ENCODE results near the gene C6orf62.

DNA sequence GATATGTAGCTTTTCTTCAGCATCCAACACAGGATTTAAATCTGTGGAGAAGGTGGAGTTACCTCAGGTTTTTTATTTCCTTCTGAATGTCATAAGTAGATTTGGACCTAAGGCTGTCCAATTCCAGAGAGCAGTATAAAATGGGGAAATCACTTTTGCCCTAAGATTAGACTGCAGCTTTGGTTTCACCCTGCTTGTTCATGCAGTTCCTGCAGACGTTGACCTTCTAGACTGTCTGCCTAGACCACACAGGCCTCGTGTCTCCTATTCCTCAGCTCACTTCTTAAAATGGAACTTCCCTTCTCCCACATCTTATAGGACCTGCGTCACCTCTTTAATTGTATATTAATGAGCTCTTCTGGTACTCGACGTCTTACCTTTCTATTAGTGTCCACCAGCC, 26.0 kb upstream of the C6orf62 start:
- TF ChIP-seq POLR2AphosphoS5 (IDR thresholded peaks at IDR 0.05): no peak
- TF ChIP-seq, protein P1, sequence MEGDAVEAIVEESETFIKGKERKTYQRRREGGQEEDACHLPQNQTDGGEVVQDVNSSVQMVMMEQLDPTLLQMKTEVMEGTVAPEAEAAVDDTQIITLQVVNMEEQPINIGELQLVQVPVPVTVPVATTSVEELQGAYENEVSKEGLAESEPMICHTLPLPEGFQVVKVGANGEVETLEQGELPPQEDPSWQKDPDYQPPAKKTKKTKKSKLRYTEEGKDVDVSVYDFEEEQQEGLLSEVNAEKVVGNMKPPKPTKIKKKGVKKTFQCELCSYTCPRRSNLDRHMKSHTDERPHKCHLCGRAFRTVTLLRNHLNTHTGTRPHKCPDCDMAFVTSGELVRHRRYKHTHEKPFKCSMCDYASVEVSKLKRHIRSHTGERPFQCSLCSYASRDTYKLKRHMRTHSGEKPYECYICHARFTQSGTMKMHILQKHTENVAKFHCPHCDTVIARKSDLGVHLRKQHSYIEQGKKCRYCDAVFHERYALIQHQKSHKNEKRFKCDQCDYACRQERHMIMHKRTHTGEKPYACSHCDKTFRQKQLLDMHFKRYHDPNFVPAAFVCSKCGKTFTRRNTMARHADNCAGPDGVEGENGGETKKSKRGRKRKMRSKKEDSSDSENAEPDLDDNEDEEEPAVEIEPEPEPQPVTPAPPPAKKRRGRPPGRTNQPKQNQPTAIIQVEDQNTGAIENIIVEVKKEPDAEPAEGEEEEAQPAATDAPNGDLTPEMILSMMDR (IDR thresholded peaks at IDR 0.05): no peak
- TF ChIP-seq POLR2A (IDR thresholded peaks at IDR 0.05): no peak

Data from prostate gland (tissue), 2 donors.